Hematopoietic multipotent progenitor cell treated with erythropoietin and hydrocortisone succinate and interleukin-3 and kit ligand, for 15 days (in vitro differentiated cells): ENCODE data around the gene NID1.
"Not testable (repeated sequence)": the region's sequence is repeated elsewhere in the genome, so short reads cannot be mapped to it uniquely, and the experiment has no call there.

Experiments used
- DNase-seq: peaks from one replicate; pipeline ENCODE4 v3.0.0-alpha.2; 2015; ENCODE audit warnings: low spot score

The NID1 gene

DNA sequence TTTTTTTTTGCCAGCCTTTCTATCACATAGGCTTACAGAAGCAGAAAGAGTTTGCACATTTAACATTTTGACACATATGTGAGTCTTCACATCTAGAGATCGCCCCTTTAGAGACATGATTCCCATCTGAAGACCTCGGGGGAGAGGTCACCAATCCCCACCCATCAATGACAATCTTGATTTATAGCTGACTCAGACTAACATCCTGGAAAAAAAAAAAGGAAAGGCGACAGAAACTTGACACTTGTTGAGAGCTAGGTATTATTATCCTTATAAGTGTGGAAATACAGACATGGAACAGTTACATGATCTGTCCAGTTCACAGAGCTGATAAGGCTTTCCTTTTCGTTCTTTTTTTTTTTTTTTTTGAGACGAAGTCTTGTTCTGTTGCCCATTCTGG lies 28.0 kb upstream of the NID1 start:
- DNase-seq: no peak

DNA sequence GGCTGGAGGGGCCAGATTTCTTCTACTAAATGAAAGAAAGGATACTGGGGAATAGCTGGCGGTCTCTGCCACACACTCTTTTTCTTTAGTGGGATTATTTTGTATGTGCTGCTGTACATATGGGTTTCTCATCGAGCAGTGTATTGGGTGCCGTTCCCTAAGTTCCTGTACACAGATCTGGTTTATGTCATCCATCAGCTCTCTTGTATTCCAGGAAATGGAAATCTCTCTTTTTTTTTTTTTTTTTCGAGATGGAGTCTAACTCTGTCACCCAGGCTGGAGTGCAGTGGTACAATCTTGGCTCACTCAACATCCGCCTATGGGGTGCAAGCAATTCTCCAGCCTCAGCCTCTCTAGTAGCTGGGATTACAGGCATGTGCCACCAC lies 27.0 kb upstream of the NID1 start:
- no peak for DNase-seq

DNA sequence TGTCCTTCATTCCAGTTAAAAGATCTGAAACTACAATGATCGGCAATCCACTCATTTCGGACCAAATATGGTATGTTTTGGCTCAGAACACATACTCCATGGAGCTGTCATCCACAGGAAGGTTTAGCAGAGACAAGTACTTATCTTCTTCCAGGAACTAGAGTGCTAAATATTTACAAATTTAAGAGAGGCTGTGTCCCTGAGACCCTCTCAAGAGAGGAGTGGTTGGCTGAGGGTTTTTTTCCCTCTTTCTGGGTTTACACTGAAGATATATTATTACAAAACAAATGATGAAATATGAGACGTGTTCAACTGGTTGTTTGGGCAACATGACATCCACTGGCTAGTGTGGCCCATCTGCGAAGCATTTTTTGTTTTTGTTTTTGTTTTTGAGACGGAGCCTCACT lies 25.9 kb upstream of the NID1 start:
- no peak for DNase-seq

DNA sequence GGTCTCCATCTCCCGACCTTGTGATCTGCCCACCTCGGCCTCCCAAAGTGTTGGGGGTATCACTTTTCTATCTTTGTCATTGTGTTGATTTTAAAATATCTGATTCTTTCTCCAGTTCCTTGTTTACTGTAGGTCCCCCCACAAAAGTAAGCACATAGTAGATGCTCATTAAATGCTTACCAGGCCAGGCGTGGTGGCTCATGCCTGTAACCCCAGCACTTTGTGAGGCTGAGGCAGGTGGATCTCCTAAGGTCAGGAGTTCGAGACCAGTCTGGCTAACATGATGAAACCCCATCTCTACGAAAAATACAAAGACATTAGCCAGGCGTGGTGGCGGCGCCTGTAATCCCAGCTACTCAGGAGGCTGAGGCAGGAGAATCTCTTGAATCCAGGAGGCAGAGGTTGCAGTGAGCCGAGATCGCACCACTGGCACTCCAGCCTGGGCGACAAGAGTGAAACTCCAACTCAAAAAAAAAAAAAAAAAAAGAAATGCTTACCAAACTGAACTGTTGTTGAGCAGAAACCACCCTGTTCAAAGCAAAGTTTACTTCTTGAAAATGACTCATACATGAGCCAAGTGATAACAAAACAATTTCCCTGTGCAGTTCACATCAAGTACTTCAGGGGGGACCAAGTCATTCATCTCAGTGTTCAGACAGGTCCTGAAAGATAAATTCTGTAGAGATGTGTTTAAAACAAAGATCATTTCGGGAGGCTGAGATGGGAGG lies 24.3 kb upstream of the NID1 start:
- DNase-seq: no peak

DNA sequence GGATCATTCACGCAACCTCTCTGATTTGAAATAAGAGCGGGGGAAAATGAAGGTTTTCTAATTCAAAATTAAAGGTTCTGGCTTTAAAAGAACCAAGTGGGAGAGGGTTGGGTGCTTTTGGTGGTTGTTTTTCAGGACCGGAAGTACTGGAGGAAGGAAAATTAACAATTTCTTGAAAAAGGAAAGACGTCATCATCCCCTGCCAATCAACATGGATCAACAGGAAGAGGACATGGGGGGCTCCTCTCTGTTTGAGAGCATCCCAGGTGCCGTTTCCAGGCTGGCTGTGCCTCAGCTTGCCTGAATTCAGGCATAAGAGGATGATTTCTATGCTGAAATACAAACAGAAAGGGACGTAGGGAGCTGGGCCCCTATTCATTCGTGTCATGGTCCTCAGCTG lies 21.6 kb upstream of the NID1 start:
- DNase-seq: no peak

GRCh38 chr1:236085545-236086159 lies 20.8 kb upstream of the NID1 start:
- DNase-seq: no peak

DNA sequence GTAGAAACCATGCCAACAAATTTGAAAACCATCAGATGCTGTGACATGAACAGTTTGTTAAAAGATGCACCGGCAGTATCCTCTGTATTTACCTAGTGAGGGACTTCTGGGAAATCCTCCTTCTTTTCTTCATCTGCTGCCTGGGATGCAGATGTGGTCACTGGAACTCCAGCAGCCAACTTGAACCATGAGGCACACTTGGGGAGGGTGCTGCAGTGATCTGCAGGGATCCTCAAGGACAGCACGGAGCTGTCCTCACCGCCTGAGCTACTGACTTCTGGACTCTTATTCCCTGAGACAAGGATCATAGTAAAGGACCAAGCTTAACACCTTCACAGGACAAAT lies 19.5 kb upstream of the NID1 start:
- DNase-seq: no peak

- DNase-seq: no peak
Measured at GRCh38 chr1:236083650-236084385, 18.9 kb upstream of the NID1 start.

DNA sequence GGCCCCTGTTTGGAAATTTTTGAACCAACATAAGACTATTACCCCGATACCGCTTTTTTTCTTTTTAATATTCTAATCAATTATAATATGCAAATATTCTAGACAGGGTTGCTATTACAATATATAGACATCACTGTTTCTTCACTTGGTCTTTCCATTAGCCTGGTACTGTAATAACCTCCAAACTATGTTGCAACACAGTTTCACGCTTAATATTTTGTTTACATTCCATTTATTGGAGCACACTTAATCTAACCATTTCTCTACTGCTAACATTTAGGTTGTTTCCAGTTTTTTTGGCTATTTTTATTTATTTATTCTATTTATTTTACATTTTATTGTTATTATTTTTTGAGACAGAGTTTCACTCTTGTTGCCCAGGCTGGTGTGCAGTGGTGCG lies 17.6 kb upstream of the NID1 start:
- no peak for DNase-seq

GRCh38 chr1:236081546-236082227 lies 16.8 kb upstream of the NID1 start:
- no peak for DNase-seq

DNA sequence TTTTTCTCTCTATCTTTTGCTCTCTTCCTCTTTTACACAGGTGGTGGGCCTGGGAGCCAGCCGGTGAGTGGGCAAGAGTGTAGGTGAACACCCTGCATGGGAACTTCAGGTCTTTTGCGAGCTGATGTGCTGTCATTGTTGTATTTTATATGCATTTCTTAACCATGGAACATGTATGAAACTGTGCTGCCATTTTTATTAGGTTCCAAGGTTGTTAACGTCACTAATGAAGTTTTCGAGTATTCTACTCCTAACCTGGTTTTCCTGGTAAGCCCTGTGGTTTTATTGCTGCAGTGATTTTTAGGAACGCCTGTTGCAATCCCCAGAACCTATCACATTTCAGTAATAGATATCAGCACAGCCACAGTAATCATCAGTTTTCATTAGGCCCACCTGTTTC lies 14.8 kb upstream of the NID1 start:
- DNase-seq: no peak

- DNase-seq: no peak
Measured at GRCh38 chr1:236078993-236079392, 14.1 kb upstream of the NID1 start.

- not testable (repeated sequence) for DNase-seq
Measured at GRCh38 chr1:236078077-236078476, 13.2 kb upstream of the NID1 start.

DNA sequence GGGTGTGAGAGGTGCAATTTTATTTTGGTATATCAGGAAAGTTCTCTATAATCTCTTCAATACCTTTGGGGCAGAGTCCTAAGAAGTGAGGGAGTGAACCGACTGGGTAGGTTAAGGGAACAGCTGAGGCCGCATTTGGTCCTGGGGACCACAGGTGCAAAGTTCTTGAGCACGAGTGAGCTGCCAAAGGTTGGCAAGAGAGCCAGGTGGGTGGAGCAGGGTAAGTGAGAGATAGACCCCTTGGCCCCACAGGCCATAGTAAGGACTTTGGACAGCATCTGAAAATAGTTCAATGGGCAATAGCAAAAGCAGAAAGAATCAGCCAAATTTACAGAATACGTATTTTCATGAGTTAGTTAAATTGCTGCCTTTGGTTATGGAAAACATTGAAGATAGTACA lies 11.0 kb upstream of the NID1 start:
- no peak for DNase-seq

DNA sequence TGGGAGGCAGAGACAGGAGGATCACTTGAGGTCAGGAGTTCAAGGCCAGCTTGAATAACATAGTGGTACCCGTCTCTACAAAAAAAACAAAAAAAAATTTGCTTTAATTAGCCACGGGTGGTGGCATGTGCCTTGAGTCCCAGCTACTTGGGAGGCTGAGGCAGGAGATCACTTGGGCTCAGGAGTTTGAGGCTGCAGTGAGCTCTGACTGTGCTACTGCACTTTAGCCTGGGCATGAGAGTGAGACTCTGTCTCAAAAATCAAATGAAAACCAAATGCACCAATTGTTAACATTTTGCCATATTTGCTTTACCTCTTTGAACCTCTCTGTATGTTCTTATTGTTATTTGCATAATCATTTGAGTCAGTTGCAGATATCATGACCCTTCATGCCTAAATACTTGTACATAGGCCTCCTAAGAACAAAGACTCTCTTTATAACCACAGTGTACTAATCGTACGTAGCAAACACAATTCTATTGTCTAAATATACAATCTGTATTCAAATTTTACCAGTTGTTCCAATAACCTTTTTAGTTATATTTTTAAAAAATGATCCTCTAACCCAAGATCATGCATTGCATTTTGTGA lies 8.5 kb upstream of the NID1 start:
- DNase-seq: no peak

GRCh38 chr1:236072001-236072400 lies 7.1 kb upstream of the NID1 start:
- no peak for DNase-seq

- DNase-seq: no peak
Measured at GRCh38 chr1:236070753-236071152, 5.9 kb upstream of the NID1 start.

- no peak for DNase-seq
Measured at GRCh38 chr1:236069796-236070195, 4.9 kb upstream of the NID1 start.

DNA sequence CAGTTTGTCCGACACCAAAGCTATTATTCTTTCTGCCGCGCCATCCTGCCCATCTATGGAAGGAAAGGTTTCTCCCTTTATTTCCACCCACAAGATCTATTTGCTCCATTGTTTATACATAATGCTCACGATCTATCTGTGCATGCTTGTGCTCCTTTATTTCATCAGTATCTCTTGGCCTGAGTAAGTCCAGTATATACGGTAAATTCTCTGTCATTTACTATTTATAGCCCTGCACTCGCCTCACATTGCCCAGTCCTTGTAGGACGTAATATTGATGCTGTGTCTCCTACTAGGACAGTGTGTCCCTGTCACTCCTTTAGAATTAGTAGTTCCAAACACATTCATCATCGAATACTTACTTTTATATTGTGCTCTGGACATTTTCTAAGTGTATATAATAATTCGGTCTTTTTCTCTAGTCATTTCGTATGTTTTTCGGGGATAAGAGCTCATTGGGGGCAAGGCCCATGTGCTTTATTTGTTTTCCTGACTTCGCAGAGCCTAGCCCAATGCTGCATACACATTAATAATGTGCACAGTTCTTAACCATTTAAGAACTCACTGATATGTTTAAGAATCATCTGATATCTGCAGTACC lies 3.1 kb upstream of the NID1 start:
- no peak for DNase-seq

DNA sequence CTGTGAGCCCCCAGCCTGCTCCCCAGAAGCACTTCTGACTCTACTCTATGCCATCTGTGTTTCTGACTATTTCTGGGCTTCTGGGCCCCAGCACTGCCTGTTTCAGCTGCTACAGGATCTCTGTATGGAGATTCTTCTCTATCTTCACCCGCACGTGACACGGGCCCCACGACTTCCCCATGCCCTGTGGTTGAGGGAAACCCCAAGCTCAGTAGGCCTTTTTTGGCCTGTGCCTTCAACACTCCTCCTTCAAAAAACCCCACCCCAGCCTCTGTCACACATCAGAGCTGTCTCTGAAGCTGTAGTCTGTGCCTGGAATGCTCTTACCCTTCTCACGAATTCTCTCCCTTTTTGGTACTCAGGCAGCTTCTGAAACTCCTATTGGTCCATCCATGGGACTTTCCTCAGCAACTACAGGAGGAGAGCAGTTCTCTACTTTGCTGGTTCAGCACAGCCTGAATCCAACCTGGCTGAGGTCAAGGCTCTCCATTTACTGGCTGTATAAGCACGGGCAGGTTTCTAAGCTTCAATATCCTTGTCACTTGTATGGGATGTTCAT lies 2.0 kb upstream of the NID1 start:
- DNase-seq: no peak

GRCh38 chr1:236066054-236066453 lies 1.2 kb upstream of the NID1 start:
- DNase-seq: no peak

DNA sequence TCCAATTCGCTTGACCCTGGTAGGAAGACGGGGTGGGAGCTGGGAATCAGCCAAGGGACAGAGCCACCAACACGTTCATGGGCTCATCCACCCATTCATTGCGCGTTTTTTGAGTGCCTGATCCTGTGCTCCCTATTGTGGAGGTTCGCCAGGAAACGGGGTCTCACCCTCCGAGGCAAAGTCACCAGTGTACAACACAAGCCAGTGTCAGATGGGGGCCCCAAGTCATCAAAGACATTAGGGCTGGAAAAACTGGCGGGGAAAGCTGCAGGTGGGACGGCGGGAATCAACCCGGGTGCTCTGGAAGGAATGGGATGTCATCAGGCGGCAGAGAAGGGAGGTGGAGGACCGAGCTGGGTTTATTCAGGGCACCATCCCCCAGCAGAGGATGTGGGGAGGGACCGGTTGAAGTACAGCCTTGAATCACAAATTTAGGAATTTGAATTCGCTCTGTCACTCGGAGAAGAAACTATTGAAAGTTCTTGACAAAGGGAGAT lies 667 bp upstream of the NID1 start:
- DNase-seq: no peak
